ENCODE measurements around the gene DYNC2H1. TPM values are rescaled to one million over a fixed set of nuclear protein-coding genes. Genes with fewer than 3 reads are reported as not detected.

The DYNC2H1 gene
- total RNA-seq, 2 donors from 2014 or later, result 18.1 to 18.2 TPM

GRCh38 chr11:103453915-103454709 lies 344.9 kb downstream of the DYNC2H1 start:
- Histone ChIP-seq H3K9me3 (no peaks in the 10 kb centered on the region), H3K4me1 (replicated peaks) (no peaks in the 10 kb centered on the region), H3K27me3 (replicated peaks; ENCODE audit: insufficient read depth) (no peaks in the 10 kb centered on the region), H3K36me3 (no peaks in the 10 kb centered on the region), H3K4me3 (no peak overlapping the region), H3K27ac (no peak overlapping the region)
- 78% methylated on average over 4 of the region's 4 CpGs for WGBS
- no peak for TF ChIP-seq CTCF (IDR thresholded peaks at IDR 0.05)
- TF ChIP-seq POLR2AphosphoS5 (IDR thresholded peaks at IDR 0.05), result no peak
- no peak for TF ChIP-seq POLR2A (IDR thresholded peaks at IDR 0.05)
- intact Hi-C loops (cut with DNase I), result no loop called here
- no peak for DNase-seq (ENCODE audit: low spot score)

GRCh38 chr11:103464420-103464819 lies 355.2 kb downstream of the DYNC2H1 start:
- H3K9me3 ChIP-seq, result no peaks in the 10 kb centered on the region
- H3K4me1 ChIP-seq (replicated peaks), result no peaks in the 10 kb centered on the region
- no peak overlapping the region for H3K27ac ChIP-seq
- no peaks in the 10 kb centered on the region for H3K27me3 ChIP-seq (replicated peaks; ENCODE audit: insufficient read depth)
- TF ChIP-seq POLR2AphosphoS5 (IDR thresholded peaks at IDR 0.05), result no peak
- no peak for TF ChIP-seq POLR2A (IDR thresholded peaks at IDR 0.05)
- no peaks in the 10 kb centered on the region for H3K36me3 ChIP-seq
- intact Hi-C loops (cut with DNase I), result no loop called here
- no peak overlapping the region for H3K4me3 ChIP-seq
- 91% methylated on average over 1 of the region's 1 CpG for WGBS
- DNase-seq (ENCODE audit: low spot score), result no peak

GRCh38 chr11:103465555-103466140 lies 356.4 kb downstream of the DYNC2H1 start:
- TF ChIP-seq POLR2A (IDR thresholded peaks at IDR 0.05) (no peak), POLR2AphosphoS5 (IDR thresholded peaks at IDR 0.05) (no peak), CTCF (IDR thresholded peaks at IDR 0.05) (no peak)
- Histone ChIP-seq H3K27ac (no peak overlapping the region), H3K27me3 (replicated peaks; ENCODE audit: insufficient read depth) (no peaks in the 10 kb centered on the region), H3K9me3 (no peaks in the 10 kb centered on the region), H3K4me1 (replicated peaks) (no peaks in the 10 kb centered on the region), H3K36me3 (no peaks in the 10 kb centered on the region), H3K4me3 (no peak overlapping the region)
- intact Hi-C loops (cut with DNase I), result no loop called here
- WGBS, result 75% methylated on average over 3 of the region's 3 CpGs
- DNase-seq (ENCODE audit: low spot score), result no peak

- H3K36me3 ChIP-seq, result no peaks in the 10 kb centered on the region
- H3K27me3 ChIP-seq (replicated peaks; ENCODE audit: insufficient read depth), result no peaks in the 10 kb centered on the region
- intact Hi-C loops (cut with DNase I), result no loop called here
- no peaks in the 10 kb centered on the region for H3K9me3 ChIP-seq
- TF ChIP-seq CTCF (IDR thresholded peaks at IDR 0.05), result no peak
- no peak for TF ChIP-seq POLR2AphosphoS5 (IDR thresholded peaks at IDR 0.05)
- no peak for TF ChIP-seq POLR2A (IDR thresholded peaks at IDR 0.05)
- no peaks in the 10 kb centered on the region for H3K4me1 ChIP-seq (replicated peaks)
- H3K4me3 ChIP-seq, result no peak overlapping the region
- DNase-seq (ENCODE audit: low spot score), result no peak
- no peak overlapping the region for H3K27ac ChIP-seq
- WGBS, result 87% methylated on average over 4 of the region's 4 CpGs
Measured at GRCh38 chr11:103471546-103471945, 362.3 kb downstream of the DYNC2H1 start.

GRCh38 chr11:103476874-103477273 lies 367.6 kb downstream of the DYNC2H1 start:
- H3K27me3 ChIP-seq (replicated peaks; ENCODE audit: insufficient read depth), result no peaks in the 10 kb centered on the region
- DNase-seq (ENCODE audit: low spot score), result no peak
- no peak for TF ChIP-seq POLR2AphosphoS5 (IDR thresholded peaks at IDR 0.05)
- no peak for TF ChIP-seq POLR2A (IDR thresholded peaks at IDR 0.05)
- TF ChIP-seq CTCF (IDR thresholded peaks at IDR 0.05), result no peak
- intact Hi-C loops (cut with DNase I), result no loop called here
- 88% methylated on average over 2 of the region's 2 CpGs for WGBS
- H3K9me3 ChIP-seq, result no peaks in the 10 kb centered on the region
- no peak overlapping the region for H3K27ac ChIP-seq
- no peaks in the 10 kb centered on the region for H3K4me1 ChIP-seq (replicated peaks)
- H3K36me3 ChIP-seq, result no peaks in the 10 kb centered on the region
- H3K4me3 ChIP-seq, result no peak overlapping the region

All from prostate gland (tissue), 2 donors.